WTC11 (cell line): ENCODE results near the gene RUNX2.

Experiments
- ATF3 ChIP-seq: sonication (generic); formaldehyde crosslinking; conservative IDR thresholded peaks from 2 replicates; pipeline ENCODE4 v1.8.1; 2022; ENCODE audit warnings: mild to moderate bottlenecking, missing genetic modification reagents
- ETV6 ChIP-seq: sonication (generic); formaldehyde crosslinking; IDR thresholded peaks from 2 replicates; pipeline ENCODE4 v1.8.1; 2022; ENCODE audit warnings: mild to moderate bottlenecking, missing genetic modification reagents
- FOXP1 ChIP-seq: sonication (generic); formaldehyde crosslinking; IDR thresholded peaks from 2 replicates; pipeline ENCODE4 v1.8.0; 2022; ENCODE audit warnings: missing genetic modification reagents, mild to moderate bottlenecking, moderate library complexity, borderline replicate concordance
- MAX ChIP-seq: sonication (generic); formaldehyde crosslinking; IDR thresholded peaks from 2 replicates; pipeline ENCODE4 v1.8.0; 2022; ENCODE audit warnings: mild to moderate bottlenecking, missing genetic modification reagents
- NFYB ChIP-seq: sonication (generic); formaldehyde crosslinking; conservative IDR thresholded peaks from 2 replicates; pipeline ENCODE4 v1.8.0; 2022; ENCODE audit warnings: low read depth, missing genetic modification reagents
- ZNF121 ChIP-seq: sonication (generic); formaldehyde crosslinking; IDR thresholded peaks from 2 replicates; pipeline ENCODE4 v1.8.0; 2023; ENCODE audit warnings: missing genetic modification reagents
- ZNF317 ChIP-seq: sonication (generic); formaldehyde crosslinking; IDR thresholded peaks from 2 replicates; pipeline ENCODE4 v1.8.1; 2023; ENCODE audit warnings: low read depth, mild to moderate bottlenecking, moderate library complexity, missing genetic modification reagents, borderline replicate concordance
- TF ChIP-seq, protein P1 (sequence below): sonication (generic); formaldehyde crosslinking; IDR thresholded peaks from 2 replicates; pipeline ENCODE4 v1.8.1; 2022; ENCODE audit warnings: mild to moderate bottlenecking, moderate library complexity, missing genetic modification reagents
- TF ChIP-seq, protein P2 (sequence below): fragments of 200-600 bp; IDR thresholded peaks from 2 replicates; pipeline ENCODE4 v1.8.0; 2022; ENCODE audit warnings: antibody characterized with exemption

DNA sequence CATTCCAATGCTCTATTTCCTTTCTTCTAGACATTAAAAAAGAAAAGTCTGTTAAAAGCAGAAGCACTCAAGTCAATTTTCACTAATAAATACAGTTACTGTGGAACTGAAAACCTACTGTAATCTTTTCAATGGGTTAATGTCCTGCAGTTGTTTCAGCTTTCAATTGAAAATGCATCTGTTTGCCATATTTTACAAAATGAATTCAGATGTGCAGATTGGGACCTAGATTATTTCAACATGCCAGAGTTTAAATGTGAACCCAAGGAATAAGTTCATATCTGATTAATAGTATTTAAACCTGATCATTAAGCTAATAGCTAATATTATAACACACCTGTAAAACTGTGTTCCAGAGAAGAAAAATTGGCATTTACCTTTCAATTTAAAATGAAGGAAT lies 39.9 kb downstream of the RUNX2 start:
- TF ChIP-seq, protein P1, sequence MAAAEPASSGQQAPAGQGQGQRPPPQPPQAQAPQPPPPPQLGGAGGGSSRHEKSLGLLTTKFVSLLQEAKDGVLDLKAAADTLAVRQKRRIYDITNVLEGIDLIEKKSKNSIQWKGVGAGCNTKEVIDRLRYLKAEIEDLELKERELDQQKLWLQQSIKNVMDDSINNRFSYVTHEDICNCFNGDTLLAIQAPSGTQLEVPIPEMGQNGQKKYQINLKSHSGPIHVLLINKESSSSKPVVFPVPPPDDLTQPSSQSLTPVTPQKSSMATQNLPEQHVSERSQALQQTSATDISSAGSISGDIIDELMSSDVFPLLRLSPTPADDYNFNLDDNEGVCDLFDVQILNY (CRISPR knock-in tag): no peak
- TF ChIP-seq, protein P2, sequence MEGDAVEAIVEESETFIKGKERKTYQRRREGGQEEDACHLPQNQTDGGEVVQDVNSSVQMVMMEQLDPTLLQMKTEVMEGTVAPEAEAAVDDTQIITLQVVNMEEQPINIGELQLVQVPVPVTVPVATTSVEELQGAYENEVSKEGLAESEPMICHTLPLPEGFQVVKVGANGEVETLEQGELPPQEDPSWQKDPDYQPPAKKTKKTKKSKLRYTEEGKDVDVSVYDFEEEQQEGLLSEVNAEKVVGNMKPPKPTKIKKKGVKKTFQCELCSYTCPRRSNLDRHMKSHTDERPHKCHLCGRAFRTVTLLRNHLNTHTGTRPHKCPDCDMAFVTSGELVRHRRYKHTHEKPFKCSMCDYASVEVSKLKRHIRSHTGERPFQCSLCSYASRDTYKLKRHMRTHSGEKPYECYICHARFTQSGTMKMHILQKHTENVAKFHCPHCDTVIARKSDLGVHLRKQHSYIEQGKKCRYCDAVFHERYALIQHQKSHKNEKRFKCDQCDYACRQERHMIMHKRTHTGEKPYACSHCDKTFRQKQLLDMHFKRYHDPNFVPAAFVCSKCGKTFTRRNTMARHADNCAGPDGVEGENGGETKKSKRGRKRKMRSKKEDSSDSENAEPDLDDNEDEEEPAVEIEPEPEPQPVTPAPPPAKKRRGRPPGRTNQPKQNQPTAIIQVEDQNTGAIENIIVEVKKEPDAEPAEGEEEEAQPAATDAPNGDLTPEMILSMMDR: no peak
- TF ChIP-seq ZNF121 (CRISPR knock-in tag) (no peak), FOXP1 (CRISPR knock-in tag) (no peak), MAX (CRISPR knock-in tag) (no peak), ATF3 (CRISPR knock-in tag) (no peak), NFYB (CRISPR knock-in tag) (no peak), ETV6 (CRISPR knock-in tag) (no peak), ZNF317 (CRISPR knock-in tag) (no peak)
